Astrocyte of the cerebellum (primary cell): Measurements from ENCODE around the gene PLPPR3.
A peak's percentile ranks its signal among the peaks of the same experiment; 100 is the strongest.

Source experiments
- DNase-seq: peaks from one replicate; pipeline ENCODE4 v3.0.0-alpha.2; 2011; ENCODE audit warnings: low read depth
- H3K4me3 ChIP-seq: 2 replicates; pipeline ENCODE4 v1.5.1; 2011; ENCODE audit warnings: mild to moderate bottlenecking, low read depth, low read length, moderate library complexity
- CTCF ChIP-seq: IDR thresholded peaks from 2 replicates; pipeline ENCODE4 v1.5.1; 2012; ENCODE audit warnings: low read length, low read depth, moderate library complexity, mild to moderate bottlenecking; ENCODE audit errors: missing control alignments
- in situ Hi-C: cut with HindIII; loops from 2 replicates; pipeline ENCODE4 v1.10.0; 2017; ENCODE audit warnings: low sequenced_read_pairs

Gene PLPPR3

GRCh38 chr19:802498-803098, 19.2 kb downstream of the PLPPR3 start:
- peak overlapping the region; percentile 73 for H3K4me3 ChIP-seq
- DNase-seq, result peak; percentile 50
- in situ Hi-C loops, result no loop called here

GRCh38 chr19:801861-802497, 19.8 kb downstream of the PLPPR3 start:
- TF ChIP-seq CTCF, result no peak
- no peak for DNase-seq
- peak overlapping the region; percentile 73 for H3K4me3 ChIP-seq
- in situ Hi-C loops, result no loop called here

More at GRCh38 chr19:802498-803098, 19.2 kb downstream of the PLPPR3 start:
- TF ChIP-seq CTCF, result no peak

GRCh38 chr19:801030-801860, 20.5 kb downstream of the PLPPR3 start:
- in situ Hi-C loops, result no loop called here
- TF ChIP-seq CTCF, result no peak
- peak overlapping the region; percentile 73 for H3K4me3 ChIP-seq
- no peak for DNase-seq

GRCh38 chr19:800360-801029, 21.3 kb downstream of the PLPPR3 start:
- no peak for TF ChIP-seq CTCF
- in situ Hi-C loops, result no loop called here
- DNase-seq, result no peak
- peak overlapping the region; percentile 73 for H3K4me3 ChIP-seq

GRCh38 chr19:799076-799881, 22.5 kb downstream of the PLPPR3 start:
- in situ Hi-C loops, result no loop called here
- no peak for DNase-seq
- peak overlapping the region; percentile 73 for H3K4me3 ChIP-seq
- TF ChIP-seq CTCF, result peak; percentile 37
